HG03558 (cell line): Measurements from ENCODE around the gene ANO8.
"Not testable (repeated sequence)": the region's sequence is repeated elsewhere in the genome, so short reads cannot be mapped to it uniquely, and the experiment has no call there.

ENCODE experiments used
- ATAC-seq: cut with Tn5 transposase; IDR thresholded peaks from one replicate; pipeline ENCODE4 v1.9.1; 2021; ENCODE audit warnings: moderate number of reproducible peaks; ENCODE audit not compliant: unreplicated experiment; ENCODE audit errors: extremely low read depth

The ANO8 gene

GRCh38 chr19:17294051-17294891, 40.4 kb downstream of the ANO8 start:
- no peak for ATAC-seq

- ATAC-seq = no peak
Observed at GRCh38 chr19:17293605-17294004, 41.0 kb downstream of the ANO8 start.

- no peak for ATAC-seq
Observed at GRCh38 chr19:17292301-17293074, 42.2 kb downstream of the ANO8 start.

GRCh38 chr19:17289489-17289888, 45.2 kb downstream of the ANO8 start:
- ATAC-seq = no peak

- no peak for ATAC-seq
Observed at GRCh38 chr19:17286752-17287151, 47.9 kb downstream of the ANO8 start.

- ATAC-seq = no peak
Observed at GRCh38 chr19:17286263-17286662, 48.4 kb downstream of the ANO8 start.

- no peak for ATAC-seq
Observed at GRCh38 chr19:17285415-17286135, 49.1 kb downstream of the ANO8 start.

GRCh38 chr19:17283504-17283996, 51.1 kb downstream of the ANO8 start:
- ATAC-seq = no peak

GRCh38 chr19:17282488-17283125, 52.0 kb downstream of the ANO8 start:
- ATAC-seq = no peak

GRCh38 chr19:17281391-17282304, 53.0 kb downstream of the ANO8 start, which contains the start of gene ANKLE1:
Gene ANKLE1 (plus strand): TSS chr19:17281901. CDS start chr19:17281921, 20 bp downstream.
- ATAC-seq = no peak

GRCh38 chr19:17279436-17279835, 55.2 kb downstream of the ANO8 start:
- no peak for ATAC-seq

GRCh38 chr19:17275441-17276175, 59.0 kb downstream of the ANO8 start:
- no peak for ATAC-seq

- not testable (repeated sequence) for ATAC-seq
Observed at GRCh38 chr19:17274892-17275291, 59.8 kb downstream of the ANO8 start.
